IgD-negative memory B cell (primary cell): ENCODE measurements around the gene HYAL2. TPM values are rescaled to one million over a fixed set of nuclear protein-coding genes. Genes with fewer than 3 reads are reported as not detected.

Source experiments
- H3K27ac Mint-ChIP-seq, 3 donors: one replicate each; pipeline ENCODE4 v1.8.0; 2020 to 2022; ENCODE audit warnings: mild to moderate bottlenecking in 3 of 3, mixed read lengths in 3 of 3, moderate library complexity in 1 of 3
- H3K27me3 Mint-ChIP-seq: one replicate; pipeline ENCODE4 v1.8.0; 2021; ENCODE audit warnings: mixed read lengths
- H3K36me3 Mint-ChIP-seq: one replicate; pipeline ENCODE4 v1.8.0; 2020; ENCODE audit warnings: mild to moderate bottlenecking, mixed read lengths
- H3K4me1 Mint-ChIP-seq, 3 donors: one replicate each; pipeline ENCODE4 v1.8.0; 2020 to 2022; ENCODE audit warnings: mixed read lengths in 3 of 3, mild to moderate bottlenecking in 1 of 3
- H3K4me3 Mint-ChIP-seq, 4 donors: one replicate each; pipeline ENCODE4 v1.8.0; 2020 to 2022; ENCODE audit warnings: mild to moderate bottlenecking in 4 of 4, mixed read lengths in 4 of 4, moderate library complexity in 3 of 4
- H3K9me3 Mint-ChIP-seq, 3 donors: one replicate each; pipeline ENCODE4 v1.8.0; 2020 to 2021; ENCODE audit warnings: mixed read lengths in 3 of 3, mild to moderate bottlenecking in 1 of 3
- polyA plus RNA-seq: library from polyadenylated mRNA; unstranded; fragments of 300-500 nt; fragmentation: Illumina TruSeq; gene quantifications from one replicate; pipeline ENCODE4 v1.2.3, GENCODE V29; 2021

The HYAL2 gene
- polyA plus RNA-seq, 1 donor from 2014 or later, result 7.3 TPM

DNA sequence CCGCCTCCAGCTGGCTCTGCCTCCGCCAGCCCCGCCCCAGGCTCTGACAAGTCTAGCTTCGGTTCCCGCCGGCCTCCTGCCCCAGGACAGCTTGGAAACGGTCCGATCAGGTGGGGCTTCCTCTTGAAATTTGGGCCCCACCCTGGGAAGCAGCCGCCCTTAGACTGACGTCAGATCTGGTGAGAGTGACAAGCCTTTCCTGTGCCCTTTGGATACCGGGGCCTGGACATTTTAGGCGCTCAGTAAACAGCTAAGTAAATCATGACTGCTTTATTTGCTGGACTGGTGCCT lies 23.0 kb downstream of the HYAL2 start:
- peak overlapping the region; percentile 86 to 98 (median 98) for H3K27ac Mint-ChIP-seq
- H3K27me3 Mint-ChIP-seq, result no peaks in the 10 kb centered on the region
- peaks cover 12 to 23% (median 16%) of the 10 kb centered on the region in 3 donors for H3K4me1 Mint-ChIP-seq
- no peaks in the 10 kb centered on the region for H3K9me3 Mint-ChIP-seq
- H3K4me3 Mint-ChIP-seq, result peak overlapping the region; percentile 83 to 99 (median 98)
- no peaks in the 10 kb centered on the region for H3K36me3 Mint-ChIP-seq

DNA sequence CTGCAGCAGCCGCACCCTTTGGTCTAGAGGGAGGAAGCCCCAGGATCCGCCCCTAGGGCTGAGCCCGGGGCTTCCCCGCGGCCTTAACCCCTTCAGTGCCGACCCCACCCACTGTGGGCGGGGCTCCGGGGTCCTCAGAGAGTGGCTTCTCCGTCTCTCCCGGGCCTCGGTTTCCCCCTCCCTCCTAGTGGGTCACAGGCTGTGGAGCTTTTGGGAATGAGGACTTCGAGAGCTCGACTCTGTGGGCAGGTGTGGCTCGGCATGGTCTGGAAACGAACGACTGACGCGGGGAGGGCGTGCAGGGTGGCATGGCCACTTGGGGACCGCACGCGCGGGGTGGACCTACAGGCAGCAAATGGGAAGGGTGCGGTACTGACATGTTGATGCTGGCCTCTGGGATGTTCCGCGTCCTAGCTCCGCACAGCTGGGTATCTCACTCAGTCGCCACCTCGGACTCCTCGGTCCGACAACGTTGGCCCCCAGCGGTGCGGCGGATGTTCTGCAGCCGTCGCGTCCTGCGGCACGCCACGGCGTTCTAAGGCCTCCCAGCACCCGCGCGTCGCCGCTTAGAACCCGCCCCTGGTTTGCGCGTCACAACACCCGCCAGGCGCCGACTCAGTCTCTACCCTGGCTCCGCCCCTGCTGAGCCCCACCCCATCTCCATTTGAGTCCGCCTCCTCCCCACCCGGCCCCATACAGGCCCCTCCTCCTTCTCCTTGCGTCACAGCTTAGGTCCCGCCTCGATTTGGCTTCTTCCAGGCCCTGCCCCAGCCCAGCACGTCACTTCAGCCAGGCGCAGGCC lies 23.5 kb downstream of the HYAL2 start, which contains the start of the genes HYAL3 and NAA80:
Gene HYAL3, minus strand, starts transcription at position 570 of the 802 bp plus-strand sequence. CDS start 3,803 bp downstream, outside the sequence.
Gene NAA80, minus strand, starts transcription at position 570 of the 802 bp plus-strand sequence. CDS start 1,942 bp downstream, outside the sequence.
- Mint-ChIP-seq H3K9me3 (no peaks in the 10 kb centered on the region), H3K4me3 (peak within 1 kb of the TSS; percentile 83 to 99 (median 98)), H3K36me3 (no peaks in the 10 kb centered on the region), H3K4me1 (peaks cover 12 to 23% (median 15%) of the 10 kb centered on the region in 3 donors), H3K27ac (peak within 1 kb of the TSS; percentile 86 to 98 (median 98)), H3K27me3 (no peaks in the 10 kb centered on the region)

DNA sequence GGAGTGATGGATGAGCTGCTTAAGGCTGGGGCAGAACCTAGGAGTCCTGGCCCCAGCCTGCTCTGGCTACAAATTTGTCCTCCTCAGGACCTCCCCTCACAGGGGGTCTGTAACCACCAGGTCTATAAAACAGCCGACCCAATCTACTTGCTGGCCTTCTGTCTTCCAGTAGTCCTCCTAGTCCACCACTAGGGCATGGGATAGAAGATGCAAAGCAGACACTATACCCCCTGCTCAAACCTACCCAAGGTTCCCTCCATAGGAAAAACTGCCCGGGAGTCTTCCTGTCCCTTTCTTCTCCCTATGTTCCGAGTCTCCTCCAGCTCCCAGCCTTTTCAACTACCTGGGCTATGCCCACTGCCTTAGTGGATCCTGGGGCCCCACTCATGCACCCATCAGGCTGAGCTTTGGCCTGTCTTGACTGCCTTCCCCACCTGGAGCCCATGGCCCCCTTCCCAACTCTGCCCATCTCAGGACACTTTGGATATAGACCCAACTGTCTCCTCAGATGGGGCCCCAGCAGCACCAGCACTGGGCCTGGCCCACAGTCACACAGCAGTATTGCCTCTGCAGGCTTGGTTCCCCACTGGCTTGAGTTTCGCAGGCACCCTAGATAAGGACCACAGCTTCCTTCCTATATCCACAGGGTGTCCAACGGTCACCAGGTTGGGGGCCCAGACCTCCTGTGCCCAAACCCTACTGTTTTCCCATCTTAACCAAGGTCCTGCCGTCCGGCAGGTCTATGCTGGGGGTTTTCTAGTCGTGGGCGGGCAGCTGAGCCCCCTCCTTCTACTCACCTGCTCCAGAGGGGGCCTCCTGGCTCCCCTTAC lies 24.4 kb downstream of the HYAL2 start:
- H3K36me3 Mint-ChIP-seq, result no peaks in the 10 kb centered on the region
- H3K27me3 Mint-ChIP-seq, result no peaks in the 10 kb centered on the region
- H3K4me3 Mint-ChIP-seq, result peak overlapping the region; percentile 83 to 99 (median 98)
- H3K9me3 Mint-ChIP-seq, result no peaks in the 10 kb centered on the region
- H3K27ac Mint-ChIP-seq, result peak overlapping the region in 2 of 3 donors; percentile 86 to 98
- H3K4me1 Mint-ChIP-seq, result peaks cover 12 to 23% (median 17%) of the 10 kb centered on the region in 3 donors

DNA sequence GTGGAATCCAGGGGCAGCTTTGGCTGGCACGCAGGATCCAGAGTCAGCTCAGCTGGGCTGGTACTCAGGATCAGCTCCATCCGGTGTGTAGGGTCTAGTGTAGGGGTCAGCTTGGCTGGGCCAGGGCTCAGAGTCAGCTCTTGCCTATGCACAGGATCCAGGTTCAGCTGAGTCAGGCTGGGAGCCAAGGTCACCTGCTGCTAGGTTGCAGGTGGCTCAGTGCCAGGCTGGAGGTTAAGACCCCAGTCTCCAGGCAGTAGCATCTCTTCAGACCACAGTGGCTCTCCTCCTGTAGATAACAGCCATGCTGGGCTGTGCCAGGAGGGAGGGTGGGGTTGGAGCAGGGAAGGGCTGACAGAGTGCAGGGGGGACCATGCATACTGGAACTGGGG lies 25.2 kb downstream of the HYAL2 start:
- Mint-ChIP-seq H3K27ac (peak overlapping the region in 2 of 3 donors; percentile 59 to 86), H3K4me3 (peak overlapping the region in 1 of 4 donors; percentile 83), H3K9me3 (no peaks in the 10 kb centered on the region), H3K27me3 (no peaks in the 10 kb centered on the region), H3K36me3 (no peaks in the 10 kb centered on the region), H3K4me1 (peaks cover 15 to 26% (median 24%) of the 10 kb centered on the region in 3 donors)

DNA sequence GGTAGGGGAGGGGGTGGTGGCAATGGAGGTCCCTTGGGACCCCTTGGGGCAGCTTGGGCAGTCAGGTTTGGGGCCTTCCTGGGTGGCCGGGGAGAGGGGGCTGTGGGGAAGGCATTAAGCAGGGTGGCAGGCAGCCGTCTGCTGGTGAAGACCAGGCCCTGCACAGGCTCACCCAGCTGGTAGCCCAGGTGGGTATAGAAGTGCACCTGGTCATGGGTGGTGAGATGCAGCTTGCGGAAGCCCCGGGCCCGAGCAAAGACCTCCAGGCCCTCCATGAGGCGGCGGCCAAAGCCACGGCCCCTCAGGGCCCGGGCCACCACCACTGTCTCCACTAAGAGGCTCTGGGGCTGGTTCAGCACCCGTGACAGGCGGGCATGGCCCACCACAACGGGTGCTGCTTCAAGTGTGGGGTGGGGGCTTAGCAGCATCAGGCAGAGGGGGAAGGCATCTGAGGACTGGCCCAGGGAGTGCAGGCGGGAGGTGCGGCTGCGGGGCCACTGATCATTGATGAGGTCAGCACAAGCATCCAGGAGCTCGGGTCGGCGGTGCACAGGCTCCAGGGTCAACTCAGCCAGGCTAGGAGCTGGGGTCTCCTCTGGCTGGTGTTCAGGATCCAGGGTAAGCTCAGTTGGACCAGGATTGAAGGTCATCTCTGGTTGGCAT lies 25.7 kb downstream of the HYAL2 start:
- H3K4me1 Mint-ChIP-seq, result peaks cover 17 to 26% (median 24%) of the 10 kb centered on the region in 3 donors

DNA sequence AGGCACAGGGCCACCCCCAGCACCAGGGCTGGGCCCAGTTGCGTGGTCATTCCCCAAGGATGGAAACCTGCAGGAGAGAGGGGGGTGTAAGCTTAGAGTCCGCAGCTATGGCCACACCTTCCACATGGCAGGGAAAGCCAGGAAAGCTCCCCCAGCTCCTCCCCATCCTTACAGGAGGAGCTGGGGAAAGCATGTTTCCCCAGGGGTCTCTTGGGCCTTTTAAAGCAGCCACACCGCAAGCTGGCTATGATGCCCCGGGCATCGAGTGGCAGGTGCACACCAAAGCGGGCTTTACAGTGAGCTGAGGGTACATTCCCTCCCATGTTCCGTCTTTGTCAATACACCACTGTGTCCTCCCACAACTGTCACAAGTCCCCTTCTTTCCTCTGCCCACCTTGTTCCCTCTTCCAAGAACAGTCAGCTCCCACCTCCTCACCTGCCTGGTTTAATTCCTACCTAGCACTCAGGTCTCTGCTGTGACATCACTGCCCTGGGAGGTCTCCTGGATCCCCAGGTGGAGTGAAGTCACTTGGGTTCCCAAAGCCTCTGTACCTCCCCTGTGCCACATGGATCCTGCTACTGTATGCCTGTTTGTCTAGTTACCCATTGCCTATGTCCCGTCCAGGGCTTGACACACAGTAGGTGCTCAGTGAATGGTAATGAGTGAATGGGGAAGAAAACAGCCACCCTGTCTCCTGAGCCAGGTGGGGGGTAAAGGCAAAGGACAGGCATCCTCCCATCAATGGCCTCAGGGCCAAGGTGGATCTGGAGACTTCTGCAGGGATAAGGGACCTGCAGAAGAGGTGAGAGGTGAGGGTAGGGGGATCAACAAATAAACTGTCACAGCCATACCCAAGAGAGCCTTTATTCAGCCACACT lies 26.8 kb downstream of the HYAL2 start:
- Mint-ChIP-seq H3K4me3 (peak overlapping the region in 3 of 4 donors; percentile 52 to 73 (median 70)), H3K9me3 (no peaks in the 10 kb centered on the region), H3K4me1 (peaks cover 22 to 29% (median 28%) of the 10 kb centered on the region in 3 donors), H3K27me3 (no peaks in the 10 kb centered on the region), H3K36me3 (no peaks in the 10 kb centered on the region), H3K27ac (peak overlapping the region in 1 of 3 donors; percentile 88)

More for the DNA sequence above, 25.7 kb downstream of the HYAL2 start:
- no peaks in the 10 kb centered on the region for H3K27me3 Mint-ChIP-seq
- H3K4me3 Mint-ChIP-seq, result peak overlapping the region in 3 of 4 donors; percentile 73 to 83 (median 74)
- H3K9me3 Mint-ChIP-seq, result no peaks in the 10 kb centered on the region
- H3K36me3 Mint-ChIP-seq, result no peaks in the 10 kb centered on the region
- H3K27ac Mint-ChIP-seq, result peak overlapping the region in 1 of 3 donors; percentile 59

DNA sequence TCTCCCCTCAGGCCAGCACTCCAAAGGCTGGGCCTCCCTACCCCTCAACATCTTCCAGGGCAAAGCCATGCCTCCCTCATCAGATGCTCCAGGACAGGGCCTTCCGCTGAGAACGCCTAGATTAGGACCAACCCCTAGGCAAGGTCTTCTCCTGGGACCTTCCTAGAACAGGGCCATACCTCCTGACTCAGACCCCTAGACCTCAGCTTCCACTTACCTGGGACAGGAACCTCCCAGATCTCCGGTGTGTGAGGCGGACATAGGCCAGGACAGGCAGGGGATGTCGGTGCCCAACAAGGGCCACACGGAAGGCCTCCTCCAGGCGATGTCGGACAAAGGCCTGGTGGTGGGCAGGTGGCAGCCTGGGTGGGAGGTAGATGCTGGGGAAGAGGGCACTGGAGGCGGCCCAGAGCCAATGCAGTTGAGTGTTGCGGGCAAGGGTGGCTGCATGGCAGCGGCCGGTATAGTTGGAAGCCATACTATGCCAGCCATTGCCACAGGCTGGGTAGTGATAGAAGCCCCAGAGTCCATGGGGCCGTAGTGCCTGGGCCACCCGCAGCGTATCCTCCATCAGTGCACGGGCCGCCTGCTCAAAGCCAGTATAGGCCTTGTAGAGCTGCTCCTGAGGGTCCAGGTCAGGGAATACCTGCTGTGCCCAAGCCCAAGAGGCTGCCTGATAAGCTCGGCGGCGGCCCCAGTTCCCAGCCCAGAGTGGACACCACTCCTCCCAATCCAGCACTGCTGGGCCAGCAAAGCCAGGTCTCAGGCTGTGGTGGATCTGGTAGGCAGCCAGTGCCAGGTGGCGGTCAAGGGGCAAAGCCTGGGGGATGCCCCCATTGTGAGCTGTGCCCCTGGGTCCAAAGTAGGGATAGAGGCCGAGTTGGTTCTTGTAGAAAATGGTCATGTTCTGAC lies 27.8 kb downstream of the HYAL2 start:
- H3K36me3 Mint-ChIP-seq, result peaks cover 2% of the 10 kb centered on the region
- no peak overlapping the region for H3K4me3 Mint-ChIP-seq
- H3K9me3 Mint-ChIP-seq, result no peaks in the 10 kb centered on the region
- H3K27me3 Mint-ChIP-seq, result no peaks in the 10 kb centered on the region
- peaks cover 15 to 23% (median 20%) of the 10 kb centered on the region in 3 donors for H3K4me1 Mint-ChIP-seq
- H3K27ac Mint-ChIP-seq, result peak overlapping the region in 1 of 3 donors; percentile 53

DNA sequence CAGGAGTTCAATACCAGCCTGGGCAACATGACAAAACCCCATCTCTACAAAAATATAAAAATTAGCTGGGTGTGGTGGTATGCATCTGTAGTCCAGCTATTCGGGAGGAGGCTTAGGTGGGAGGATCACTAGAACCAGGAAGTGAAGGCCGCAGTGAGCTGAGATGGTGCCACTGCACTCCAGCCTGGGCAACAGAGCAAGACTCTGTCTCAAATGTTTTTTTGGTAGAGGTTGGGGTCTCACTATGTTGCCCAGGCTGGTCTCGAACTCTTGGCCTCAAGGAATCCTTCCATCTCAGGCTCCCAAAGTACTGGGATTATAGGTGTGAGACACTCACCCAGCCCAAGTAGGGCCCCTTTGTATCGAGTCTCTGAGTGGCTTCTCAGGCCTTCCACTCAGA lies 28.5 kb downstream of the HYAL2 start:
- Mint-ChIP-seq H3K27me3 (no peaks in the 10 kb centered on the region), H3K9me3 (no peaks in the 10 kb centered on the region), H3K36me3 (peaks cover 2% of the 10 kb centered on the region)

DNA sequence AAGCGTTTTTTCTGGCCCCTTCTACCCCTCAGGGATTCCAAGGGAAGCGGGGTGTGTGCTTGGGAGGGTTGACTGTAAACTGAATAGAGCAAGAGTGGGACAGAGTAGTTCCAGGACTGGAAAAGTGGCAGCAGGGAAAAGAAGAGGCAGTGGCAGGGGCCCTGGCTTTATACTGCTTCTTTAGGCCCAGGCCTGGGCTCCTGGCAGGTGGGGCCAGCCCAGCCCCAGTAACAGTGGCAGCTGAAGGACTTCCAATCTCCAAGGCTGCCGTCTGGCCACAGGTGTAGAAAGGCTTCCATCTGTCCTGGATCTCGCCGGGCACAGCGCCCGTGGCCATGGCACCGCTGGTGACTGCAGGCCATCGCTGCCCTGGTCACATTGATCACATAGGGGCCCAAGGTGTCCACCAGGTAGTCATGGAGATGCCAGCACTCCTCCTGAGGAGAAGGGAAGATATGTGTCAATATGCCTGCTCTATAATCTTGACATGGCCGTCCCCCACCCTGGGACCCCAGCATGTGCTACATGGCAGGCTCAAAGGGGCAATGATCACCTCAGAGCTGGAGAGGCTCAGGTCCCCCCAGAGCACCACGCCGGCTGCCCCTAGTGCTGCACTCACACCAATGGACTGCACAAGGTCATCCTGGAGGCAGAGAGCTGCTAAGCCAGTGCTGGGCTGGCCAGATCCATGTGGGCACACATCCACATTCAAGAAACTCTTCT lies 29.3 kb downstream of the HYAL2 start:
- Mint-ChIP-seq H3K9me3 (no peaks in the 10 kb centered on the region), H3K27ac (peak overlapping the region in 2 of 3 donors; percentile 39 to 47), H3K4me1 (peaks cover 14 to 21% (median 16%) of the 10 kb centered on the region in 3 donors), H3K27me3 (no peaks in the 10 kb centered on the region), H3K36me3 (peaks cover 2% of the 10 kb centered on the region), H3K4me3 (peak overlapping the region in 2 of 4 donors; percentile 80 to 94)

More for the DNA sequence above, 28.5 kb downstream of the HYAL2 start:
- Mint-ChIP-seq H3K4me3 (peak overlapping the region in 1 of 4 donors; percentile 80), H3K27ac (peak overlapping the region in 2 of 3 donors; percentile 46 to 53), H3K4me1 (peaks cover 14 to 22% (median 18%) of the 10 kb centered on the region in 3 donors)

DNA sequence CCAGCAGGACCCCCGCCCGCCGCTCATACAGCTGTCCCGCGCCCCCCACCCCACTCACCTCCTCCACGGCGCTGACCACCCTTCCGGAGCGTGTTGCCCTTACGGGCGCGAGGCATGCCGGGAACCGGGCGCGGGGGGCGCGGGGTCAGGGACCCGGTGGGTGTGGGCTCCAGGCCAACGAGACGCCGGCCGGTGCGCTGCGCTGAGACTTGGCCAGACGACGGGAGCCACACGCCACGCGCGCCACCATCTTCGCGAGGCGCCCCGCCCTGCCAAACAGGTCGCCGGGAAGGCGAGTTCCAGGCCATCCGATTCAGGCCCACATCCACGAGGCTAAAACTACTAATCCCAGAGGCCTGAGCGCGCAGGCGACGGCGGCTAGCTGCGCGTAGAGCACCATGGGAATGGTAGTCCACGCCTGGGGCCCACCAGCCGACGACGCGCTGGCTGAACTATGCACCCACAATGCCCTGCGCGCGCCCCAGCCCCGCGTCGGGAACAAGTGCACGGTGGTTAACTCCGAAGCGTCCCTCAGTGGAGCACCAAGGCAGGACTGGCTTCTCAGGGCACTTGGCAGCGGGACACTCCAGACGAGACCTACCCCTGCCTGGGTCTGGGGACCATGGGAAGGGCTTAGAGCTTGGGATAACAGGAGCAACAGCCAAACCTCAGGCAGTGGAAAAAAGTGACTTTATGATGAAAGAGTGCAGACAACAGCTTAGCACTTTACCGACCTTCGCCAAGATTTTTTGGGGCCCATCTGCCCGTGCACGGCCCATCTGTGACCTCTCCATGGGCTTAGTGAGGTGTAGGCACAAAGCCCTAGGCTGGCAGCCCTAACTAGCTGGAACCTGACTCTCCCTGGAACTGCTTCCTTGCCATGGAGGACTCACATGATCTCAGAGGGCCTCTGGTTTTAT lies 30.1 kb downstream of the HYAL2 start, which contains the start of gene IFRD2:
Gene IFRD2, minus strand, starts transcription at position 271 of the 920 bp plus-strand sequence. Its CDS starts 155 bp downstream, at position 116.
- peak within 1 kb of the TSS; percentile 80 to 94 (median 92) for H3K4me3 Mint-ChIP-seq
- no peaks in the 10 kb centered on the region for H3K9me3 Mint-ChIP-seq
- H3K27ac Mint-ChIP-seq, result peak within 1 kb of the TSS; percentile 76 to 98 (median 94)
- peaks cover 4% of the 10 kb centered on the region for H3K36me3 Mint-ChIP-seq
- H3K27me3 Mint-ChIP-seq, result no peaks in the 10 kb centered on the region
- peaks cover 9 to 16% (median 10%) of the 10 kb centered on the region in 3 donors for H3K4me1 Mint-ChIP-seq

DNA sequence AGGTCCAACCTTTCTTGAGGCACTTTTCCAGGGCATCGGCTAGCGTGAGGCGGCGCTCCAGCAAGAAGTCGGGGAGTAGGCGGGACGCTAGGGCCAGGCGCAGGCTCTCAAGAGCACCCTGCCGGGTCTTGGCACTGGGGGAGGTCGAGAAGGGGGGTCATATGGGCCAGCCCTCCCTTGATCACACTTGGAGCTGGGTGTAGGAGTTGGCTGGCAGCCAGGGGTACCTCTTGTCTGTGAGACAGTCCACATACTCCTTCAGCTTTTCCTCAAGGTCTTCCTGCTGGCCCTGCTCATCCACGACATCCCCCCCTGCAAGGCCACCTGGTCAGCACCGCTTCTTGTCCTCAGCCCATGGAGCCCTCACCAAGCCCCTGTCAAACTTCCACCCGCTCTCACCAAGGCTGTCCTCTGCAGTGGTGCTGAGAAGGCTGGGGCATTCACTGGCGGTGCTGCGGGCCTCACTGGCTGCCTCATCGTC lies 32.3 kb downstream of the HYAL2 start:
- H3K4me1 Mint-ChIP-seq, result peaks cover 9 to 14% (median 10%) of the 10 kb centered on the region in 3 donors
- no peaks in the 10 kb centered on the region for H3K27me3 Mint-ChIP-seq
- peaks cover 4% of the 10 kb centered on the region for H3K36me3 Mint-ChIP-seq

More for the DNA sequence above, 32.3 kb downstream of the HYAL2 start:
- Mint-ChIP-seq H3K27ac (no peak overlapping the region), H3K9me3 (no peaks in the 10 kb centered on the region), H3K4me3 (peak overlapping the region in 2 of 4 donors; percentile 33 to 68)
